DLD1 (cell line): ENCODE measurements around the gene CDK8.
"Not testable (repeated sequence)": the region's sequence is repeated elsewhere in the genome, so short reads cannot be mapped to it uniquely, and the experiment has no call there.

ENCODE experiments used
- in situ Hi-C: cut with HindIII; loops from 2 replicates; pipeline ENCODE4 v1.10.0; 2017; ENCODE audit warnings: low sequenced_read_pairs

CDK8 gene

DNA sequence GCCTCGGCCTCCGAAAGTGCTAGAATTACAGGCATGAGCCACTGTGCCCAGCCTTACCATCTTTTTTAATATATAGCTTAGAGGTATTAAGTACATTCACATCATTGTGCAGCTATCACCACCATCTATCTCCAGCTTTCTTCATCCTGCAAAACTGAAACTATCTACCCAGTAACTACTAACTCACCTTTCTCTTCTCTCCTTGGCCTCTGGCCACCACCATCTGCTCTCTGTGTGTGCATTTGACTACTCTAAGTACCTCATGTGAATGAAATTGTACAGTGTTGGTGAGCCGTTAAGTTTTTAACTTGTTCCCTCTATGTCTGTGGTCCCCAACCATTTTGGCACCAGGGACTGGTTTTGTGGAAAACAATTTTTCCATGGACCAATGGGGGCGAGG, 56.1 kb downstream of the CDK8 start:
- in situ Hi-C loops: no loop called here

GRCh38 chr13:26310470-26310869, 56.5 kb downstream of the CDK8 start:
- in situ Hi-C loops: no loop called here

DNA sequence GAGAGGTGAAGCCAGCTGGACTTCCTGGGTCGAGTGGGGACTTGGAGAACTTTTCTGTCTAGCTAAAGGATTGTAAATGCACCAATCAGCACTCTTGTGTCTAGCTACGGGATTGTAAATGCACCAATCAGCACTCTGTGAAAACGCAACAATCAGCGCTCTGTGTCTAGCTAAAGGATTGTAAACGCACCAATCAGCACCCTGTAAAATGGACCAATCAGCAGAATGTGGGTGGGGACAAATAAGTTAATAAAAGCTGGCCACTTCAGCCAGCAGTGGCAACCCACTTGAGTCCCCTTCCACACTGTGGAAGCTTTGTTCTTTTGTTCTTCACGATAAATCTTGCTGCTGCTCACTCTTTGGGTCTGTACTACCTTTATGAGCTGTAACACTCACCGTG, 58.1 kb downstream of the CDK8 start:
- in situ Hi-C loops: not testable (repeated sequence)

GRCh38 chr13:26316095-26316494, 62.2 kb downstream of the CDK8 start:
- in situ Hi-C loops: not testable (repeated sequence)

GRCh38 chr13:26320766-26321165, 66.8 kb downstream of the CDK8 start:
- in situ Hi-C loops: no loop called here

DNA sequence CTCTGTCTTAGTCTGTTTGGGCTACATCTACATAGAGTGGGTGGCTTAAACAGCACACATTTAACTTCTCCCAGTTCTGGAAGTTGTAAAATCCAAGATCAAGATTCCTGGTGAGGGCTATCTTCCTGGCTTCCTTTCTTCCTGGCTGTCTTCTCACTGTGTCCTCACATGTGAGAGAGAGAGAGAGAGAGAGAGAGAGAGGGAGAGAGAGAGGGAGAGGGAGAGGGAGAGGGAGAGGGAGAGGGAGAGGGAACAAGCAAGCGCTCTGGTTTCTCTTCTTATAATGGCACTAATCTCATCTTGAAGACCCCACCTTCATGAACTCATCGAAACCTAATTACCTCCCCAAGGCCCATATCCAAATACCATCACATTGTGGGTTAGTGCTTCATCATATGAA, 69.2 kb downstream of the CDK8 start:
- in situ Hi-C loops: no loop called here

GRCh38 chr13:26323764-26324163, 69.8 kb downstream of the CDK8 start:
- in situ Hi-C loops: no loop called here

GRCh38 chr13:26324294-26324693, 70.4 kb downstream of the CDK8 start:
- in situ Hi-C loops: no loop called here

DNA sequence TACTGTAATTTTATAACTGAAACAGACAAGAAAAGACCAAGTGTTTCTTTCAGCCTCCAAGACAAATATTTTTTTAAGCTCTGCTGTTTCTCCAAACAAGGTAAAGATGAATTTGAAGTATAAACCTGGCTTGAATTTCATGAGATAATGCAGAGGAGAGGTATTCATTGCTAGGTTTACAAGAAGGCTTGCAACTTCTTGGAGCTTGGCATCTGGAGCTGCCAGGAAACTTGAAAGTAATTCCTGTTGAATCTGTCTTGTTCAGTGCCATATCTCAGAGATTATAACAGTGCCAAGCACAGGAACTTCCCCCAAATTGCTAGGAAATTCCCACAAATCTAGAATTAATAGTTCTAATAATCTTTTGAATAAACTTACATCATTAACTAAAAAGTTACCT, 70.9 kb downstream of the CDK8 start:
- in situ Hi-C loops: no loop called here

- in situ Hi-C loops: no loop called here
Observed at GRCh38 chr13:26325876-26326275, 71.9 kb downstream of the CDK8 start.

DNA sequence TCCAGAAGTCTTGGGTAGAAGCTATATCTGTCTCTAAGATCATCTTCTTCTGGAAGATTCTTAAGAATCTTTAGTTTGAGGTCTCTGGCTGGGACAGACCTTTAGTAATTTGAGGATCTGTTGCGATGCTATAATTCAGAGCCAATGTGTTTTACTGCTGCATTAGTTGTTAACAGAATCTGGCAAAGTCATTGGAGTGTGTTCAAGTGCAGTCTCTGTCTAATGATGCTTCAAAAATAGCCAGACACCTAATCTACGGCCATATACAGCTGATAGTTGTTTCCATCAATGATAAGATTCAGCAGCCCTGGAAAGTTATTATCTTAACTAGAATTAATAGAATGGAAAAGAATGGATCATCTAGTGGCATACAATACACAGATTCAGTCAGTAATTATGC, 72.6 kb downstream of the CDK8 start:
- in situ Hi-C loops: no loop called here

GRCh38 chr13:26327940-26328725, 74.2 kb downstream of the CDK8 start:
- in situ Hi-C loops: no loop called here

- in situ Hi-C loops: no loop called here
Observed at GRCh38 chr13:26335158-26335557, 81.2 kb downstream of the CDK8 start.

DNA sequence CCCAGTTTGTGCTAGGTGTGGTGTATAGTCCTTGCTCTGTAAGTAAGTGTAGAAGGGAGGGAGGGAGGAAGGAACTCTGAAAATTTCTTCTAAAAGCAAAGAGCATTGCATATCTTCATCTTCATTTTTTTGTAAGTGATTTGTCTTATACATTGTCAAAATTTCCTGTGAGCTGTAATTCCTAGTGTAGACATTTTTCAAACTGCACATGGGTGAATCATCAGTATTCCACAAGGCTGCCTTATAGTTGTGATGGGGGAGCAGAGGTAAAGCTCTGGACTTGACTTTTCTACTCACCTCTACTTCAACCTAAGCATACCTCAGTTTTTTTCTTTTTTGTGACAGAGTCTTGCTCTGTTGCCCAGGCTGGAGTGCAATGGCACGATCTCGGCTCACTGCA, 86.9 kb downstream of the CDK8 start:
- in situ Hi-C loops: no loop called here

- in situ Hi-C loops: no loop called here
Observed at GRCh38 chr13:26342898-26343297, 89.0 kb downstream of the CDK8 start.

- in situ Hi-C loops: no loop called here
Observed at GRCh38 chr13:26343816-26344215, 89.9 kb downstream of the CDK8 start.

GRCh38 chr13:26344980-26345379, 91.1 kb downstream of the CDK8 start:
- in situ Hi-C loops: no loop called here

DNA sequence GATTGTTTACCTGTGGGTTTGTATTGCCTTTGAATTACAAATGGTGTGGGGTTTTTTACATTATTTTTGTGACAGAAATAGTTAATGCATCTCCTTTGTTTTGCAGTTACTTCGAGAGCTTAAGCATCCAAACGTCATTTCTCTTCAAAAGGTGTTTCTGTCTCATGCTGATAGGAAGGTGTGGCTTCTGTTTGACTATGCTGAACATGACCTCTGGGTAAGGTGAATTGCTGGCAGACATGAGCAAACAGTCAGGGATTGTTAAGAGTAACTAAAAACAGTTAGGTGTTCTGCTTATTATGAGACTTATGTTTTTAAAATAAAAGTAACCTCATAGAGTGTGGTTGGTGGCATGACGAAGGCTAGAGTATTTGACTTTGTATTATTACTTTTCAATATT, 95.0 kb downstream of the CDK8 start:
- in situ Hi-C loops: no loop called here

- in situ Hi-C loops: no loop called here
Observed at GRCh38 chr13:26362261-26362660, 108.3 kb downstream of the CDK8 start.

GRCh38 chr13:26370553-26370952, 116.6 kb downstream of the CDK8 start:
- in situ Hi-C loops: no loop called here

GRCh38 chr13:26372747-26373146, 118.8 kb downstream of the CDK8 start:
- in situ Hi-C loops: no loop called here

DNA sequence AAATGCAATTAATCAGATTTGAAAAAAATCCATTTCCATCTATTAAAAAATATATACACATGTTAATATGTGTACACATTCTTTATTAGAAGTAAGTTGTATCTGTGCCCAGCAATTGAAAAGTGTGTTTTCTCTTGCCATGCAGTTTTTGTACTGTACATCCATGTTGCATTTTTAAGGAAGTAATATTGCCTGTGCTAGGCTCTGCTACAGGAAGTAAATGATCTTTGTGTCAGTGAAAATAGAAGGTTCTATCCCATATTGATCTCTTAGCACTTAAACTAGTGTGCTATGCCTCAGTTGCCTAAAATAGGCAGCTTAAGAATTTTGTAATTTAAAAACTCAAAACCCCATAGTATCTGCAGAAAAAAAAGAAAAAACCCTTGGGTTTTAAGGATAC, 122.5 kb downstream of the CDK8 start:
- in situ Hi-C loops: no loop called here

DNA sequence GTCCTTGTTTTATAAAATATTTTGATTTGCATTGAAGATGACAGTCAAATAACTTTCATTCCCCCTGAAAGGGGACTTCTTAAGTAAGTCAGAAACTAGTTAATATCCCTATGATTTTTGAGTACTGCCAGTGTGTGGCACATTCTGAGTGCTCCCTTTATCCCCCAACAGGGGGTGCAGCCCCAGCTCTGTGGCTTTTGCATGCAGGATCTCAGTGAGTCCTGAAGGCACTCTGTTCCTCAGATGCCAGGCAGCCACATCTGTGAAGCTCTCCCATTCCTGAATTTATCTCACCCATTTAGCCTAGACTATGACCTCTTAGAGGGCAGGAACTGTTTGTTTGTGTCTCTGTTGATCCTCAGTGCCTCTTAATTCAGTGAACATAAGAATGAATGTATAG, 123.1 kb downstream of the CDK8 start:
- in situ Hi-C loops: no loop called here
